ENCODE measurements around the gene SLC6A3.
"Not testable (repeated sequence)": the region's sequence is repeated elsewhere in the genome, so short reads cannot be mapped to it uniquely, and the experiment has no call there.

The SLC6A3 gene

GRCh38 chr5:1378866-1379659, 66.2 kb downstream of the SLC6A3 start:
- no peak for TF ChIP-seq CTCF (IDR thresholded peaks at IDR 0.05)
- DNase-seq (ENCODE audit: low spot score) = no peak
- no peak overlapping the region for H3K27ac ChIP-seq
- H3K4me3 ChIP-seq = no peak overlapping the region

GRCh38 chr5:1378096-1378495, 67.1 kb downstream of the SLC6A3 start:
- TF ChIP-seq CTCF (IDR thresholded peaks at IDR 0.05) = no peak
- H3K27ac ChIP-seq = no peak overlapping the region
- no peak for DNase-seq (ENCODE audit: low spot score)
- no peak overlapping the region for H3K4me3 ChIP-seq

- no peak for TF ChIP-seq CTCF (IDR thresholded peaks at IDR 0.05)
- Histone ChIP-seq H3K4me3 (no peak overlapping the region), H3K27ac (no peak overlapping the region)
- DNase-seq (ENCODE audit: low spot score) = no peak
Observed at GRCh38 chr5:1376981-1377380, 68.3 kb downstream of the SLC6A3 start.

GRCh38 chr5:1375871-1376810, 69.1 kb downstream of the SLC6A3 start:
- no peak for TF ChIP-seq CTCF (IDR thresholded peaks at IDR 0.05)
- no peak overlapping the region for H3K27ac ChIP-seq

DNA sequence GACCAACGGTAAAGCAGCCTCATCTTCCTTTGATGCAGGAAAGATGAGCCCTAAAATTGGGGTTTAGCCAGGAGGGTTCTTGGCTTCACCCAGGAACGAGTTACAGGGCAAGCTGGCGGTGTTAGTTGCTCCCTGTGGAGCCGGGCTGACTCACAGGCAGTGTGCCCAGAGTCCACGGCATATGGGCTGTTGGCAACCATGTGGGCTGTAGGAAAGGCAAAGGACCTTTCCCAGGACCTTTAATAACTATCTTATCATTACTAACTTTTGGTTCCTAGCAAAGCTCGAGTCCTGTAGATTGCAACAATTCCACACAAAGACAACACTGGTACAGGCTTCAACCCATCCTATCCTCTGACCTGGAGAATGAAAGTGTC, 70.6 kb downstream of the SLC6A3 start:
- no peak for DNase-seq (ENCODE audit: low spot score)
- TF ChIP-seq CTCF (IDR thresholded peaks at IDR 0.05) = no peak

More at GRCh38 chr5:1375871-1376810, 69.1 kb downstream of the SLC6A3 start:
- H3K4me3 ChIP-seq = no peak overlapping the region
- DNase-seq (ENCODE audit: low spot score) = no peak

DNA sequence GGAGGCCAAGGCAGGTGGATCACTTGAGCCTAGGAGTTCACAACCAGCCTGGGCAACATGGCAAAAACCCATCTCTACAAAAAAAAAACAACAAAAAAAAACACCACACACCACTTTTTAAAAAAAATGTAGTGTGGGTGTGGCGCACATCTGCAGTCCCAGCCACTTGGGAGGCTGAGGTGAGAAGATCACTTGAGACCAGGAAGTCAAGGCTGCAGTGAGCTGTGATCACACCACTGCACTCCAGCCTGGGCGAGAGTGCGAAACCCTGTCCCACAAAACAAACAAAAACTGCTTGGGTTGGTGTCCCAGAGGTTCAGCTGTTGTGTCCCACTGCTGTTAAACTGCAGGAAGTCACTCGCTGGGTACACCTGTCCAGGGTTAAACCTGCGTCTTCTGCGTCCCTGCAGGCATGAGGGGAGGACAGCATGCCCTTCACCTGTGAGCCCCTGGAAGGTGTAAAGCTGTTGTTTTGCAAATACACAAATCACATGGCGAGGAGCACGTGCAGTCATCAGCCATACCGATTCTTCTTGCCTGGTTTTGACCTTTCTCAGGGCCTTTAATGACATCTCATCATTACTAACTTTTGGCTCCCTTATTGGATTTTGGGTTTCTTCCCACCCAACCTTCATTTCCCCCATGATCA, 71.1 kb downstream of the SLC6A3 start:
- Histone ChIP-seq H3K4me3 (no peak overlapping the region), H3K27ac (no peak overlapping the region)
- no peak for DNase-seq (ENCODE audit: low spot score)
- TF ChIP-seq CTCF (IDR thresholded peaks at IDR 0.05) = no peak

More for the DNA sequence above, 70.6 kb downstream of the SLC6A3 start:
- H3K27ac ChIP-seq = no peak overlapping the region
- no peak overlapping the region for H3K4me3 ChIP-seq

DNA sequence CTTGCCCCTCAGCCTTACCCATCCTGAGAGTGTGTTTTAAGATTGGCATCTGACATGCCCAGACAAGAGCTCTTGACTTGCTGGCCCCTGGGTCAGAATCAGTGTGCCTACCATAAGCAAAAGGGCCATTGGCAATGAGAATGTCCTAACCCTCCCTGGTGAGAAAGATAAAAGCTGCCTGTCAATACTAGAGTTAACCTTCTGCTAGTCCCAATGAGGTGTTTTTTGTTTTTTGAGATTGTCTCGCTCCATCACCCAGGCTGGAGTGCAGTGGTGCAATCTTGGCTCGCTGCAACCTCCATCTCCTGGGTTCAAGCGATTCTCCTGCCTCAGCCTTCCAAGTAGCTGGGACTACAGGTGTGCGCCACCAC, 73.3 kb downstream of the SLC6A3 start:
- not testable (repeated sequence) for H3K27ac ChIP-seq; H3K4me3 ChIP-seq; DNase-seq (ENCODE audit: low spot score)

Data from coronary artery (tissue), 2 donors.